GM13976 (cell line): ENCODE results near the gene LIX1L.
"Not testable (repeated sequence)": the region's sequence is repeated elsewhere in the genome, so short reads cannot be mapped to it uniquely, and the experiment has no call there.

ENCODE experiments used
- DNase-seq: peaks from one replicate; pipeline ENCODE4 v3.0.0; 2012; ENCODE audit warnings: low spot score
- CTCF ChIP-seq: IDR thresholded peaks from 2 replicates; pipeline ENCODE4 v1.5.1; 2012; ENCODE audit warnings: borderline replicate concordance, mild to moderate bottlenecking; ENCODE audit not compliant: insufficient read depth; ENCODE audit errors: extremely low read depth, missing control alignments, control extremely low read depth
- in situ Hi-C: fragments of 300-500 bp; cut with MboI; formaldehyde crosslinking; loops from one replicate; pipeline ENCODE4 v1.12.0; 2022; ENCODE audit warnings: low sequenced_read_pairs, mixed read lengths, inconsistent platforms; ENCODE audit not compliant: unreplicated experiment

The LIX1L gene

GRCh38 chr1:145927916-145928643 is 29.7 kb downstream of the LIX1L start:
- in situ Hi-C loops: no loop called here
- no peak for TF ChIP-seq CTCF
- no peak for DNase-seq

- TF ChIP-seq CTCF: peak; percentile 52
- DNase-seq: peak; percentile 88
- in situ Hi-C loops: no loop called here
Measured at GRCh38 chr1:145927063-145927886, 30.5 kb downstream of the LIX1L start, which contains the start of gene RBM8A. Gene RBM8A, minus strand, starts transcription at chr1:145927484. Its CDS starts 58 bp downstream, at chr1:145927426.

- DNase-seq: no peak
- TF ChIP-seq CTCF: no peak
- in situ Hi-C loops: no loop called here
Measured at GRCh38 chr1:145926686-145927062, 31.1 kb downstream of the LIX1L start.

- DNase-seq: no peak
- no peak for TF ChIP-seq CTCF
- in situ Hi-C loops: no loop called here
Measured at GRCh38 chr1:145922266-145922665, 35.6 kb downstream of the LIX1L start.

GRCh38 chr1:145920297-145920696 is 37.5 kb downstream of the LIX1L start:
- in situ Hi-C loops, DNase-seq: not testable (repeated sequence)

- in situ Hi-C loops: no loop called here
- DNase-seq: peak; percentile 52
- no peak for TF ChIP-seq CTCF
Measured at GRCh38 chr1:145918992-145919939, 38.6 kb downstream of the LIX1L start.
